Fibroblast of the aortic adventitia (primary cell): ENCODE measurements around the gene ZNF444. TPM values are rescaled to one million over a fixed set of nuclear protein-coding genes. Genes with fewer than 3 reads are reported as not detected.
A peak's percentile ranks its signal among the peaks of the same experiment; 100 is the strongest.

Experiments used
- DNase-seq: peaks from one replicate; pipeline ENCODE4 v3.0.0-alpha.2; 2010; ENCODE audit warnings: low read depth
- H3K4me3 ChIP-seq: 2 replicates; pipeline ENCODE4 v1.5.1; 2011; ENCODE audit warnings: low read depth, mild to moderate bottlenecking, control low read depth, low read length, moderate library complexity
- total RNA-seq: library from RNA; depleted of rRNA; stranded (reverse); fragments of >200 nt; gene quantifications from 2 replicates; pipeline ENCODE4 v1.2.3, GENCODE V29; 2012; ENCODE audit warnings: low replicate concordance
- TF ChIP-seq, protein P1 (sequence below): IDR thresholded peaks from 2 replicates; pipeline ENCODE4 v1.5.1; 2011; ENCODE audit warnings: mild to moderate bottlenecking, low read length, control low read depth, inconsistent platforms; ENCODE audit not compliant: insufficient read depth

The ZNF444 gene
- total RNA-seq, 1 donor: 12.9 TPM

- TF ChIP-seq, protein P1, sequence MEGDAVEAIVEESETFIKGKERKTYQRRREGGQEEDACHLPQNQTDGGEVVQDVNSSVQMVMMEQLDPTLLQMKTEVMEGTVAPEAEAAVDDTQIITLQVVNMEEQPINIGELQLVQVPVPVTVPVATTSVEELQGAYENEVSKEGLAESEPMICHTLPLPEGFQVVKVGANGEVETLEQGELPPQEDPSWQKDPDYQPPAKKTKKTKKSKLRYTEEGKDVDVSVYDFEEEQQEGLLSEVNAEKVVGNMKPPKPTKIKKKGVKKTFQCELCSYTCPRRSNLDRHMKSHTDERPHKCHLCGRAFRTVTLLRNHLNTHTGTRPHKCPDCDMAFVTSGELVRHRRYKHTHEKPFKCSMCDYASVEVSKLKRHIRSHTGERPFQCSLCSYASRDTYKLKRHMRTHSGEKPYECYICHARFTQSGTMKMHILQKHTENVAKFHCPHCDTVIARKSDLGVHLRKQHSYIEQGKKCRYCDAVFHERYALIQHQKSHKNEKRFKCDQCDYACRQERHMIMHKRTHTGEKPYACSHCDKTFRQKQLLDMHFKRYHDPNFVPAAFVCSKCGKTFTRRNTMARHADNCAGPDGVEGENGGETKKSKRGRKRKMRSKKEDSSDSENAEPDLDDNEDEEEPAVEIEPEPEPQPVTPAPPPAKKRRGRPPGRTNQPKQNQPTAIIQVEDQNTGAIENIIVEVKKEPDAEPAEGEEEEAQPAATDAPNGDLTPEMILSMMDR: no peak
- DNase-seq: no peak
- H3K4me3 ChIP-seq: peak overlapping the region; percentile 72
These were observed 1.1 kb upstream of the ZNF444 start for GRCh38 chr19:56139847-56140582.

DNA sequence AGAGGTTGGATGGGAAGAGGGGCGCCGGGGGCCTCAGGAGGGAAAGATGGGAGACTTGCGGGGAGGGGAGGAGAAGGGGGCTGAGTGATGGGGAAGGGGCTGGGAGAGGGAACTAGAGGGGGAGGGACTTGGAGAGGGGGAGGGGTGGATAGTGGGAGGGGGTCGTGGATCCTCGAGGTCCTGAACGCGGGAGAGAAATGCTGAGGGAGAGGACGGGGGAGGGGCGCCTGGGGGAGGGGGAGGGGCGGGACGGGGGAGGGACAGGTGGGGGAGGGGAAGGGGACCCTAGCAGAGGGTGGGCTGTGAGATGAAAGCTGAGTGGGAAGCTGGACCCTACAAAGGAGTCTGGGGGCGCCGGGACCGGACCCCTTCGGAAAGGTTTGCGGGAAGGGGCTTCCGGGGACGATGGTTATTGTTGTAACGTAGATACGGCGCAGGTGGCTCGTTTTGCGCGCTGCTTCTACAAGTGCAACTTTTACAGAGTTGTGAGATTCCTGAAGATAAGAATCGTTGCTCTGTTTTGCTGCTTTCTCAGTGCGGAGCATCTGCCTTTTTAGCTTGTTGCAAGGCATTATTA lies 418 bp downstream of the ZNF444 start:
- H3K4me3 ChIP-seq: peak overlapping the region; percentile 78
- no peak for DNase-seq
- TF ChIP-seq, protein P1: no peak

DNA sequence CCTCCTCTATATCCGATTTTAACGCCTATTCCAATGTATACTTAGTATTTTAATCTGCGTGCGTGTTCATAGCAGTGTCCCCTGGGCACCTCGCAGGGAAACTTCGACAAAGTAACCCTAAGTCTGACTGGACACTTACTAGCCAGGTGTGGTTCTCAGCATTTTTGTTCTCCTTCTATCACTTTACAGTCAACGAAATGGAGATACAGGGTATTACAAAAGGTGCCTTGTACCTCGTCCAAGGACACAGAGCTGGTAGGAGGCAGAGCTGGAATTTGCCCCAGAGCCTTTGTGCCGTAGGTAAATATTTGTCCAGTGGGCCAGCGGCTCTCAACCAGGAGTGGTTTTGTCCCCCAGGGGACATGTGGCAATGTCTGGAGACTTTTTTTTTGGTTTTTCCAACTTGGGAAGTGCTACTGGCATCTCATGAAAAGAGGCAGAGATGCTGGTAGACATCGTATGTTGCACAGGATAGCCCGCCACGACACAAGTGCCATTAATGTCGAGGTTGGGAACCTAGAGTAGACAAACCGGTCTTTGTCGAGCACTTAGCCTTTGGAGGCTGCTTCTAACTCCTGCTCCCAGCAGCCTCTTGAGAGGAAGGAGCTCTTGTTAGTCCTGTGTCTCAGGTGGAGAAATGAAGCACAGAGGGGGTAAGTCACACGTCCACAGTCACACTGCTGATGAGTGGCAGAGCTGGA lies 1.1 kb downstream of the ZNF444 start:
- H3K4me3 ChIP-seq: peak overlapping the region; percentile 78
- DNase-seq: no peak
- TF ChIP-seq, protein P1: no peak

DNA sequence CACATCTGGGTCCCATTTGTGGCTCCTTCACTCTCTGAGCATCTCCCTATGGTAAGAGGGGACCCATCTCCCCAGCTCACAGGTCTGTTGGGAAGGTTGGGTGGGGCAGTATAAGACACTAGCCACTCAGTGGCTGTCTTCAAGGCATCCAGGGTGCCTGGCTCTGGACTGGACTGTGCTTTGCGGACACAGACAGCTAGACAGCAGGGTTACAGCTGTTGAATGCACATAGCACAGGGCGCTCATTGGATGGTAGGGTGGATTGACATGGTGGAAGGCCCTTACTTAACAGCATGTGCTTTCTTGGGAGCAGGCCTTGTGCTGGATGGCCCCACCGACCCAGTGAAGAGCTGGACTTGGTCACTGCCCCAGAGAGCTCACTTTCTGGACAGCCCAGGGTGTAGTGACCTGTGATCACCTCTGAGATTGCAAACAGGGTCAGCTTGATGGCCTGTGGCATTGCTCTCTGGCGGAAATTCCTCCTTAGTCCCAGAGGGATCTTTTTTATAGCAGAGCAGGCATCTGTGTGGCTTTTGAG lies 1.9 kb downstream of the ZNF444 start:
- TF ChIP-seq, protein P1: no peak
- no peak overlapping the region for H3K4me3 ChIP-seq
- no peak for DNase-seq

DNA sequence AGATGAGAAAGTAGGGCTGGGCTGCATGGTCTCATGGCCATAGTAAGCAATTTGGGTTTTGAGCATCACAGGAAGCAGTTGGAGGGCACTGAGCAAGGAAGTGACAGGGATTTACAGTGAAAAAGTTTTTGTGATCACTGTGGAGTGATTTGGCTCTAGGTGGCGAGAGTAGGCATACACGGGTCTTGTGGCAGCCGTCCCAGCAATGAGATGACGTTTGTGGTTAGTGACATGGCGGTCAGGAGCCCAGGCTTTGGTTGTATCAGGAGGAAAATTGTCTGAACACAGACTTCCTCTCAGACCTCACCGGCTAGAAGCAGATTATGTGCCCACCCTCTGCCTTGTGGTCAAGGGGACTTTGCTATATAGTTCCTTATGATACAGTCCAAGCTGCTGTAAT lies 3.3 kb downstream of the ZNF444 start:
- no peak for DNase-seq
- H3K4me3 ChIP-seq: no peak overlapping the region
- TF ChIP-seq, protein P1: no peak

DNA sequence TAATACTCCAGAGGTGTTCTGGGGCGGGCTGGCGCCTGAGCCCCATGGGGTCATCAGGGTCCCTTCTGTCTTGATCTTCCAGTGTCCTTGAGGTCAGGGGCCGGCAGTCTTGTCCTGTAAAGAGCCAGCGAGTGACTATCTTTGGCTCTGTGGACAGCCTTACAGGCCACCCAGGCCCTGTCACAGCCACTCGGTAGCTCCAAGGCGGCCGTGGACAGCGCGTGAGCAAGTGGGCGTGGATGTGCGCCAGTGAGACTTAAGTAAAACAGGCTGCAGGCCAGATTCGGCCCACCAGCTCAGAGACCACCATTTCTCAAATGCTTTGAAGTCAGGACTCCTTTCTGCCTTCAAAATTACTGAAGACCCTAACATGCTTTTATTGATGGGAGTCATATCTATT lies 3.7 kb downstream of the ZNF444 start:
- no peak overlapping the region for H3K4me3 ChIP-seq
- TF ChIP-seq, protein P1: no peak
- DNase-seq: no peak
